DOHH2 (cell line): ENCODE data around the gene THSD7A.

ENCODE experiments used
- H3F3A ChIP-seq: fragments of 200-600 bp; sonication (generic), shearing (Covaris generic); 2 replicates; pipeline ENCODE4 v1.6.0; 2016; ENCODE audit warnings: antibody characterized with exemption, mild to moderate bottlenecking; ENCODE audit not compliant: control insufficient read depth, insufficient read depth
- H3K27ac ChIP-seq: fragments of 200-600 bp; sonication (generic); 2 replicates; pipeline ENCODE4 v1.5.1; 2014; ENCODE audit warnings: low read depth, mild to moderate bottlenecking, low read length, moderate library complexity
- H3K27me3 ChIP-seq: fragments of 200-600 bp; sonication (generic); 2 replicates; pipeline ENCODE4 v1.6.1; 2014; ENCODE audit warnings: mild to moderate bottlenecking, low read length, mixed read lengths; ENCODE audit not compliant: control insufficient read depth
- H3K36me3 ChIP-seq: fragments of 200-600 bp; sonication (generic); 2 replicates; pipeline ENCODE4 v1.6.1; 2014; ENCODE audit warnings: mild to moderate bottlenecking, low read length, moderate library complexity, mixed read lengths; ENCODE audit not compliant: control insufficient read depth
- H3K4me1 ChIP-seq: fragments of 200-600 bp; sonication (generic); 2 replicates; pipeline ENCODE4 v1.6.1; 2014; ENCODE audit warnings: mild to moderate bottlenecking, low read length, mixed read lengths; ENCODE audit not compliant: control insufficient read depth
- H3K4me2 ChIP-seq: fragments of 200-600 bp; sonication (generic); 2 replicates; pipeline ENCODE4 v1.6.0; 2014; ENCODE audit warnings: mild to moderate bottlenecking, low read length, moderate library complexity
- H3K4me3 ChIP-seq: fragments of 200-600 bp; sonication (generic); 2 replicates; pipeline ENCODE4 v1.5.1; 2014; ENCODE audit warnings: mild to moderate bottlenecking, low read length, mixed read lengths
- H3K79me2 ChIP-seq: fragments of 200-600 bp; sonication (generic); 2 replicates; pipeline ENCODE4 v1.6.1; 2014; ENCODE audit warnings: mild to moderate bottlenecking, low read length, mixed read lengths; ENCODE audit not compliant: control insufficient read depth
- H3K9me2 ChIP-seq: fragments of 200-600 bp; sonication (generic); replicated peaks from 2 replicates; pipeline ENCODE4 v1.6.1; 2014; ENCODE audit warnings: mild to moderate bottlenecking, low read length, mixed read lengths; ENCODE audit not compliant: control insufficient read depth
- H3K9me3 ChIP-seq: fragments of 200-600 bp; sonication (generic); 2 replicates; pipeline ENCODE4 v1.6.1; 2014; ENCODE audit warnings: antibody characterized with exemption, low read length, mixed read lengths; ENCODE audit not compliant: control insufficient read depth, insufficient read depth
- H4K20me1 ChIP-seq: fragments of 200-600 bp; sonication (generic); 2 replicates; pipeline ENCODE4 v1.6.0; 2014; ENCODE audit warnings: low read depth, mild to moderate bottlenecking, antibody characterized with exemption, low read length, moderate library complexity; ENCODE audit not compliant: control insufficient read depth, insufficient read depth
- CTCF ChIP-seq: fragments of 200-600 bp; sonication (generic); IDR thresholded peaks from one replicate; pipeline ENCODE4 v1.5.1; 2014; ENCODE audit warnings: antibody characterized with exemption, mild to moderate bottlenecking, low read depth, low read length; ENCODE audit not compliant: poor library complexity, severe bottlenecking
- EZH2phosphoT487 ChIP-seq: fragments of 200-600 bp; sonication (generic); IDR thresholded peaks from 2 replicates; pipeline ENCODE4 v1.6.1; 2017; ENCODE audit warnings: borderline replicate concordance, mild to moderate bottlenecking, antibody characterized with exemption, low read length, moderate library complexity, mixed read lengths

THSD7A gene

DNA sequence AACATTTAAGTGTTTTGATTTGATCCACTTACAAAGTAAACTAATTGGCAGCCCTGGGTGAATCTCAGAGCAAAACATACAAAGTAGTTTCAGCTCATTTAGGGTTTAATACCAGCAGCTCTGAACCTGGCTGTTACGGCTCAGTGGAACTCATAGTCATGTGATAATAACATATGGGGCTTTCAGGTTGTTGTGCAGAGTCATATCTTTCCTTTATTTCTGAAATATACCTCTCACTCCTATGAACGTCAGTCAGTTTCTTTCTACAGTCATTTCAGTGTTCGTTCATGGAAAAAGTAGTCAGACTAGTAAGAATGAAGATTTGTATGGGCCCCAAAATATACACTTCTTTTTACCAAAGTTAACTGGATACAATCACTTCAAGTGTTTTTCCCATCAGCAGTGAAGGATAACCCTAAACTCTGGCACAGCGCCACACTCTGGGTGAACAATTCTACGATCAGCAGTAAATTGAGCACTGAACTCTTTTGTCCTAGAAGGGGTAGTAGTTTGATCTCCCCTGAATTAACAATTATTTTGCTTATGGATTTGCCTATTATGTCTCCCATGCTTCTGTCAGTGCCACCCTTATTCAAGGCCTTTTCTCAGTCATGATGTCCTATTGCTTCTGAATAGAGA lies 218.6 kb downstream of the THSD7A start:
- Histone ChIP-seq H3K79me2 (no peaks in the 10 kb centered on the region), H3K4me1 (no peaks in the 10 kb centered on the region), H3F3A (no peaks in the 10 kb centered on the region), H3K4me3 (no peak overlapping the region), H3K4me2 (no peak overlapping the region), H3K9me2 (no peaks in the 10 kb centered on the region; the same call in 1 of the 2 replicates), H3K36me3 (no peaks in the 10 kb centered on the region), H4K20me1 (no peaks in the 10 kb centered on the region), H3K9me3 (no peaks in the 10 kb centered on the region), H3K27ac (no peak overlapping the region), H3K27me3 (no peaks in the 10 kb centered on the region)
- TF ChIP-seq CTCF (no peak), EZH2phosphoT487 (no peak)

DNA sequence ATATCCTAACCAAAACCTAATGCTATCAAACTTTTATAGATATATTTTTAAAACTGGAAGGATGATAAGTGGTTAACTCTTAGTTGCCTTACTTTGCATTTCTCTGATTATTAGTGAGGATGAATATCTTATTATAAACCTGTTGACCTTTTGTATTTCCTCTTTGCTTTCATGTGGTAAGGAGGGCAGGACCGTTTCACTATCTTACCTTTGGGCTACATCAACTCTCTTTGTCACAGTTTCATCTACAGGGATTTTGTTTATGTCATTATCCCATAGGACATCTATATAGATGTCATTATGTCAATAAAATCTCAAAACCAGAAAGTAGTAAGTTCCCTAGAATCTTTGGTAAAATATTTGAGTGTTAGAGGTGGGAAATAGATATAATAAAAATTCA lies 219.3 kb downstream of the THSD7A start:
- Histone ChIP-seq H3K9me3 (no peaks in the 10 kb centered on the region), H3K27ac (no peak overlapping the region), H3K36me3 (no peaks in the 10 kb centered on the region), H3K4me3 (no peak overlapping the region), H3K9me2 (no peaks in the 10 kb centered on the region; the same call in 1 of the 2 replicates), H3F3A (no peaks in the 10 kb centered on the region), H3K4me1 (no peaks in the 10 kb centered on the region), H3K4me2 (no peak overlapping the region), H4K20me1 (no peaks in the 10 kb centered on the region), H3K27me3 (no peaks in the 10 kb centered on the region), H3K79me2 (no peaks in the 10 kb centered on the region)
- TF ChIP-seq CTCF (no peak), EZH2phosphoT487 (no peak)

DNA sequence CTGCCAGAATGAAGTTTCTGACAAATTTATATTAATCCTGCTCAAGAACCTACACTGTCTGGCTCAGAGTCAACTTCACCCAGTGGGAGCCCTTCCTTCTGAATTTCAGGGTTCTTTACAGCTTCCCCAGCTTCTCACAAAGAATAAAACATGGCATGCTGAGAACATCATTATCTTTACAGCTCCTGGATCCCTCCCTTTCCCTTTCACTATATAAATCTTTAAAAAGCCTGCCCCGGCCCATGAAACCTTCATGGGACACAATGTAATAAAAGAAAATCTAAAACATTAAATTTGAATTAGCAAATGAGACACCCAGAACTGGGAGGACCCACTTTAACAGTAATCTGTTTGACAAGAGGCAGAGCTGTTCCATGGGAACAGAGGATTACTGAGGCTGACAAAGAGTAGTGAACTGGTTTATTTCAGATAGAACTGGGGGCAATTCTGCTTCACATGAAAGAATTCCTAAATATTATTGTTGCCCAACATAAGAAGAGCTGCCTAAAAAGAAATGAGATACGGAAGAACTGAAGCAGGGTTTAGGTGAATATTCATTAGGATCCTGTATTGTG lies 222.8 kb downstream of the THSD7A start:
- Histone ChIP-seq H3K79me2 (no peaks in the 10 kb centered on the region), H3K4me2 (no peak overlapping the region), H3K36me3 (no peaks in the 10 kb centered on the region), H3K27me3 (no peaks in the 10 kb centered on the region), H3K27ac (no peak overlapping the region), H3K4me1 (no peaks in the 10 kb centered on the region), H3K9me2 (no peaks in the 10 kb centered on the region; the same call in 1 of the 2 replicates), H4K20me1 (no peaks in the 10 kb centered on the region), H3F3A (no peaks in the 10 kb centered on the region), H3K4me3 (no peak overlapping the region), H3K9me3 (no peaks in the 10 kb centered on the region)
- no peak for TF ChIP-seq EZH2phosphoT487

- no peaks in the 10 kb centered on the region for H4K20me1 ChIP-seq
- no peak overlapping the region for H3K4me3 ChIP-seq
- no peaks in the 10 kb centered on the region for H3F3A ChIP-seq
- H3K9me2 ChIP-seq, result no peaks in the 10 kb centered on the region; the same call in 1 of the 2 replicates
- TF ChIP-seq EZH2phosphoT487 (no peak), CTCF (no peak)
- H3K4me1 ChIP-seq, result no peaks in the 10 kb centered on the region
- no peak overlapping the region for H3K27ac ChIP-seq
- no peaks in the 10 kb centered on the region for H3K9me3 ChIP-seq
- H3K36me3 ChIP-seq, result no peaks in the 10 kb centered on the region
- H3K27me3 ChIP-seq, result no peaks in the 10 kb centered on the region
- no peaks in the 10 kb centered on the region for H3K79me2 ChIP-seq
- H3K4me2 ChIP-seq, result no peak overlapping the region
Observed at GRCh38 chr7:11607686-11608085, 224.3 kb downstream of the THSD7A start.
